Uterus (tissue), 4 donors: ENCODE measurements around the gene S100A13. TPM values are rescaled to one million over a fixed set of nuclear protein-coding genes. Genes with fewer than 3 reads are reported as not detected.
"Not testable (repeated sequence)": the region's sequence is repeated elsewhere in the genome, so short reads cannot be mapped to it uniquely, and the experiment has no call there.

ENCODE experiments used
- DNase-seq, 2 donors: peaks; one replicate each; pipeline ENCODE4 v3.0.0-alpha.2; 2019 to 2020
- H3K27ac ChIP-seq, 2 donors: fragments of 200-600 bp; sonication (generic); 1 replicate in 1 of 2; 2 replicates in 1 of 2; pipeline ENCODE4 v1.5.1; 2016 to 2018
- H3K27me3 ChIP-seq, 2 donors: fragments of 200-600 bp; sonication (generic); one replicate each; pipeline ENCODE4 v1.5.1; 2018 to 2019; ENCODE audit warnings: control low read depth in 1 of 2
- H3K36me3 ChIP-seq, 2 donors: fragments of 200-600 bp; sonication (generic); one replicate each; pipeline ENCODE4 v1.5.1; 2019; ENCODE audit warnings: control low read depth in 1 of 2
- H3K4me1 ChIP-seq, 2 donors: fragments of 200-600 bp; sonication (generic); one replicate each; pipeline ENCODE4 v1.5.1; 2018 to 2019; ENCODE audit warnings: control low read depth in 1 of 2
- H3K4me3 ChIP-seq, 2 donors: fragments of 200-600 bp; sonication (generic); 1 replicate in 1 of 2; 2 replicates in 1 of 2; pipeline ENCODE4 v1.5.1; 2018 to 2019; ENCODE audit warnings: mild to moderate bottlenecking in 1 of 2
- H3K9me3 ChIP-seq, 2 donors: fragments of 200-600 bp; sonication (generic); one replicate each; pipeline ENCODE4 v1.5.1; 2019; ENCODE audit warnings: control low read depth in 1 of 2
- CTCF ChIP-seq, 4 experiments: fragments of 200-600 bp in 2 of 4; fragments of 450-650 bp in 2 of 4; sonication (generic) in 2 of 4; IDR thresholded peaks; one replicate each; pipeline ENCODE4 v1.5.1; 2016 to 2019; ENCODE audit warnings: antibody characterized with exemption in 4 of 4, mild to moderate bottlenecking in 2 of 4, moderate library complexity in 1 of 4
- POLR2A ChIP-seq, 2 donors: fragments of 450-650 bp; IDR thresholded peaks; one replicate each; pipeline ENCODE4 v1.6.1; 2016; ENCODE audit warnings: antibody characterized with exemption in 2 of 2, mild to moderate bottlenecking in 1 of 2, moderate library complexity in 1 of 2
- intact Hi-C: fragments of 100-400 bp; cut with DNase I; formaldehyde crosslinking; loops from one replicate; pipeline ENCODE4 v1.15.1; 2023; ENCODE audit warnings: low total_unique reads
- total RNA-seq, 4 donors: library from RNA; depleted of rRNA in 3 of 4; stranded (reverse); fragments of >200 nt in 3 of 4; gene quantifications; one replicate each; pipeline versions ENCODE4 v1.1.0 to v1.2.4, GENCODE V29; 2014 to 2023
- donor health status: DM: yes; HTN: yes; CAD: no.

Gene S100A13
- total RNA-seq, 4 donors from 2014 or later = 25.9 to 269 (median 126) TPM

- Histone ChIP-seq H3K36me3 (no peaks in the 10 kb centered on the region), H3K27me3 (no peaks in the 10 kb centered on the region), H3K9me3 (no peaks in the 10 kb centered on the region), H3K4me3 (no peak overlapping the region), H3K27ac (no peak overlapping the region), H3K4me1 (no peaks in the 10 kb centered on the region)
- no peak for TF ChIP-seq POLR2A (IDR thresholded peaks at IDR 0.05)
- TF ChIP-seq CTCF (IDR thresholded peaks at IDR 0.05) = no peak
- DNase-seq = no peak
- intact Hi-C loops = no loop called here
Observed at GRCh38 chr1:153577624-153578051, 49.7 kb downstream of the S100A13 start.

GRCh38 chr1:153577138-153577537, 50.2 kb downstream of the S100A13 start:
- TF ChIP-seq CTCF (IDR thresholded peaks at IDR 0.05) = no peak
- TF ChIP-seq POLR2A (IDR thresholded peaks at IDR 0.05) = no peak

GRCh38 chr1:153575497-153575896, 51.8 kb downstream of the S100A13 start:
- intact Hi-C loops, H3K4me3 ChIP-seq, H3K4me1 ChIP-seq, H3K27ac ChIP-seq, H3K27me3 ChIP-seq, H3K9me3 ChIP-seq, H3K36me3 ChIP-seq, DNase-seq: not testable (repeated sequence)

More at GRCh38 chr1:153577138-153577537, 50.2 kb downstream of the S100A13 start:
- Histone ChIP-seq H3K4me1 (no peaks in the 10 kb centered on the region), H3K4me3 (no peak overlapping the region), H3K27me3 (no peaks in the 10 kb centered on the region), H3K36me3 (no peaks in the 10 kb centered on the region), H3K27ac (no peak overlapping the region), H3K9me3 (no peaks in the 10 kb centered on the region)
- DNase-seq = no peak
- intact Hi-C loops = no loop called here

- H3K36me3 ChIP-seq, DNase-seq, H3K4me3 ChIP-seq, H3K27ac ChIP-seq, intact Hi-C loops, H3K9me3 ChIP-seq, H3K27me3 ChIP-seq, H3K4me1 ChIP-seq: not testable (repeated sequence)
Observed at GRCh38 chr1:153575081-153575491, 52.2 kb downstream of the S100A13 start.

- no peaks in the 10 kb centered on the region for H3K4me1 ChIP-seq
Observed at GRCh38 chr1:153573351-153573750, 54.0 kb downstream of the S100A13 start.

GRCh38 chr1:153572569-153573015, 54.7 kb downstream of the S100A13 start:
- Histone ChIP-seq H3K27ac (peak overlapping the region; percentile 18 to 70), H3K9me3 (no peaks in the 10 kb centered on the region), H3K4me1 (peaks cover 5 to 6% of the 10 kb centered on the region in 2 donors), H3K27me3 (no peaks in the 10 kb centered on the region), H3K4me3 (no peak overlapping the region), H3K36me3 (no peaks in the 10 kb centered on the region)
- DNase-seq = peak; percentile 75 to 82
- intact Hi-C loops = no loop called here
- peak; percentile 68 to 87 (median 81) for TF ChIP-seq CTCF (IDR thresholded peaks at IDR 0.05)
- TF ChIP-seq POLR2A (IDR thresholded peaks at IDR 0.05) = no peak

More at GRCh38 chr1:153573351-153573750, 54.0 kb downstream of the S100A13 start:
- no peaks in the 10 kb centered on the region for H3K27me3 ChIP-seq
- H3K27ac ChIP-seq = peak overlapping the region; percentile 18 to 70
- intact Hi-C loops = no loop called here
- TF ChIP-seq POLR2A (IDR thresholded peaks at IDR 0.05) (no peak), CTCF (IDR thresholded peaks at IDR 0.05) (no peak)
- no peaks in the 10 kb centered on the region for H3K9me3 ChIP-seq
- H3K4me3 ChIP-seq = no peak overlapping the region
- no peak for DNase-seq
- H3K36me3 ChIP-seq = no peaks in the 10 kb centered on the region
